Measurements from ENCODE around the gene SLCO2B1. TPM values are rescaled to one million over a fixed set of nuclear protein-coding genes. Genes with fewer than 3 reads are reported as not detected.
A peak's percentile ranks its signal among the peaks of the same experiment; 100 is the strongest.

Gene SLCO2B1
- total RNA-seq, 1 donor from 2014 or later, result 185 TPM

DNA sequence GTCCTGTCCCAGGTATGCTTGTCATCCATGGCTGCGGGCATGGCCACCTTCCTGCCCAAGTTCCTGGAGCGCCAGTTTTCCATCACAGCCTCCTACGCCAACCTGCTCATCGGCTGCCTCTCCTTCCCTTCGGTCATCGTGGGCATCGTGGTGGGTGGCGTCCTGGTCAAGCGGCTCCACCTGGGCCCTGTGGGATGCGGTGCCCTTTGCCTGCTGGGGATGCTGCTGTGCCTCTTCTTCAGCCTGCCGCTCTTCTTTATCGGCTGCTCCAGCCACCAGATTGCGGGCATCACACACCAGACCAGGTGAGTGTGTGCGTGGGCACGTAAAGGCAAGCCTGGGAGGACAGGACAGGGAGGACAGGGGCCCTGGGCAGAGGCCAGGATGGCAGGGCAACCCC is 42.4 kb downstream of the SLCO2B1 start:
- DNase-seq (ENCODE audit: low spot score), result no peak

DNA sequence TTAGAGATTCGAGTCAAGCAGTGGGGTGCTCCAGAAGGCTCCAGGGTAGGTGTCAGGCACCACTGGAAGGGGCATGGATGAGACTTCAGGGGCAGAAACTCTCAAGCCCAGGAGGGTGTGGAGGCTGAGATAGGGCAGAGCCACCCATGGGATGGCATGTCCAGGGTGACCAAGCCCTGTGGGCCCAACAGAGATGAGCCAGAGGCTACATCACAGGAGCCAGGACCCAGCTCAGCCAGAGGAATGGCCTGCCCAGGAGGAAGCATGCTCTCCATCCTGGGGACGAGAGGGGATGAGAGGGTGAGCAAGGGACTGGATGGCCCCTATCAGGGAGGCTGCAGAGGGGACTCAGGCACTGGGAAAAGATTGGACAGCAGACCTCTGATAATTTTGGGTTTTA is 42.8 kb downstream of the SLCO2B1 start:
- DNase-seq (ENCODE audit: low spot score), result no peak

DNA sequence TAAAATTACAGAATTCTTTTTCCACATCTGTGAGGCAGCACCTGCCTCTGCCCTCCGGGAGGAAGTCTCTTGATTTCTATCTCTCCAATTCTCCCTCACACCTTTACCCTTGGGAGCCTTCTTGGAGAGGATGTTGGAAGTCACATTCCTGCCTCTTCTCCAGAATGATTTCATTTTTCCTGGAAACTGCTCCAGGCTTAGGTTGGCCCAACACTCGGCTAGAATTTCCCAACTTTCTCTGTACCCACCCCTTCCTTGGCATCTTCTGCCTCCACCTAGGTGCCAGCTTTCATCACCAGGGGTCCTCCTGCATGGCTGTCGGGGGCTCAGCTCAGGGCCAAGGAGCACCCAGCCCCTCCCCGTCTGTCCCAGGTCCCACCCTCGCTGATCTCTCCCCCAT is 43.2 kb downstream of the SLCO2B1 start:
- DNase-seq (ENCODE audit: low spot score), result no peak

DNA sequence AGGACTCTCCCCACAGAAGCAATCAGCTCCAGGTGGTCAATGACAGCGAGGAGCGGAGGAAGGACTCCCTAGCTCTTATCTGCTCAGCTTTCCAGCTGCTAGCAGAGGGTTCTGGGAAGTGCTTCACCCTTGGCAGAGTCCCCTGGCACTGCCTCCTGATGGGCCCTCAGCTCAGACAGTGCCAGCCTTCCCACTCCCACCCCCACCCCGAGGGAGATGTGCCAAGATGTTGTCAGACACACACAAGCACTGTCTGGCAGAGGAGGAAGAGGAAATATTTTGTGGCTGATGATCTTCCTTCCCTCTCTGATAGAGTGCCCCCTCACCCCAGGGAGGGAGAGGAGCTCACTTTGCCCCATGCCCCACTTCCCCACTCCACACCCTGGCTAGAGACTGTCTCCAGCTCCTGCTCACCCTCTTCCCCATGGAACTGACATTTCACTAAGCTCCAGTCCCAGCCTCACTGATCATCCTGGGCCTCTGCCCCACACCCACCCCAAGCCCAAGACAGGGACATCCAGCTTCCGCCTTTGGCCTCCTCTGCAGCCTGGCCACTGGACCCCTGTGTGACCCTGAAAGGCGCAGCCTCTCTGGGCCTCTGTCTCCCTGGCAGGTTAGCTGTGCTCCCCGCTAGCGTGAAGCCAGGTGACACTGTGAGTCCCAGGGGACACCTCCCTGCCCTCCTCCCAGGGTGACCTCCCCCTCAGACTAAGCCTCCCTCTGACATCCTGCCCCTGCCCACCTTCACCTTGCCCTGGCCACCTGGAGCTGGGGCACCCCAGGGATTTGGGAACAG is 44.5 kb downstream of the SLCO2B1 start:
- no peak for DNase-seq (ENCODE audit: low spot score)

DNA sequence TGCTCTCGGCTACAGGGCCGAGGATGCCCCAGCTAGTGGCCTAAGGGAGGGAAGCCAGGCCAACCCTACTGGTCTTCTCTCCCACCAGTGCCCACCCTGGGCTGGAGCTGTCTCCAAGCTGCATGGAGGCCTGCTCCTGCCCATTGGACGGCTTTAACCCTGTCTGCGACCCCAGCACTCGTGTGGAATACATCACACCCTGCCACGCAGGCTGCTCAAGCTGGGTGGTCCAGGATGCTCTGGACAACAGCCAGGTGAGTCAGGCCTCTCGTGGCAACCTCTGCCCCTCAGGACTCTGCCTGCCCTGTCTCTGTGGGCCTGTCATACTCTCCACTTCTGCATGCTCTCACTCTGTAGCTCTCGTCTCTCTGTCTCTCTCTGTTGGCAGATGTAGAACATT is 45.5 kb downstream of the SLCO2B1 start:
- no peak for DNase-seq (ENCODE audit: low spot score)

DNA sequence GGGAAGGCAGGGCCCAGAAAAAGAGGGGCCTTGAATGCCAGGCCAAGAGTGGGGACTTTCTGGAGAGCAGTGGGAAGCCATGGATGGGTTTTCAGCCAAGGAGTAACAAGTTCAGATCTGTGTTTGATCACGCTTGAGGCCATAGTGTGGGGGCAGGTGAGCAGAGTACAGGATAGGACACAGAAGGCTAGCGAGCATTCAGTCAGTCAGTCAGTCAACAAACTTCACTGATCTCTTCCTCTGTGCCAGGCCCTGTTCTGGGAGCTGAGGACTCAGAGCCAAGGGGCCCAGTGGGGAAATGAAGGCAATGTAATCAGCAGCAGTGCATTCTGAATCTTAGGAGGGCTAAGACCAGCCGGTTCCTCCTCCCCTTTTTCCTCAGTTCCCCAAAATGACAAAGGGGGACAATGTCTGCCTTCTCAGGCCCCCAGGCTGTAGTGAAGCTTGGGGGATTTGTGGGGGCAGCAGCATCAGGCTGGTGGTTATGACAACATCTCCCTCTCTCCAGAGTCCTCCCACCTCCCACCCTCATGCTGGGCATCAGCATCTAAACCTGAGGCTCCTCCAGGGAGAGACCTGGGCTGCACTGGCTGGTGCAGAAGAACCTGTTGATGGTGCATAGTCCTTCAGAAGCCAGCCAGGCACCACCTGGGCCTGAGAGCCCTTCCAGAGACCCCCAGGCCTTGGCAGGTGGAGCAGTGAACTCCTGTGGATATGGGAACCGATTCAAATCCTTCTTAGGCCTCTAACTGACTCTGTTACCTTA is 46.8 kb downstream of the SLCO2B1 start:
- DNase-seq (ENCODE audit: low spot score), result no peak

DNA sequence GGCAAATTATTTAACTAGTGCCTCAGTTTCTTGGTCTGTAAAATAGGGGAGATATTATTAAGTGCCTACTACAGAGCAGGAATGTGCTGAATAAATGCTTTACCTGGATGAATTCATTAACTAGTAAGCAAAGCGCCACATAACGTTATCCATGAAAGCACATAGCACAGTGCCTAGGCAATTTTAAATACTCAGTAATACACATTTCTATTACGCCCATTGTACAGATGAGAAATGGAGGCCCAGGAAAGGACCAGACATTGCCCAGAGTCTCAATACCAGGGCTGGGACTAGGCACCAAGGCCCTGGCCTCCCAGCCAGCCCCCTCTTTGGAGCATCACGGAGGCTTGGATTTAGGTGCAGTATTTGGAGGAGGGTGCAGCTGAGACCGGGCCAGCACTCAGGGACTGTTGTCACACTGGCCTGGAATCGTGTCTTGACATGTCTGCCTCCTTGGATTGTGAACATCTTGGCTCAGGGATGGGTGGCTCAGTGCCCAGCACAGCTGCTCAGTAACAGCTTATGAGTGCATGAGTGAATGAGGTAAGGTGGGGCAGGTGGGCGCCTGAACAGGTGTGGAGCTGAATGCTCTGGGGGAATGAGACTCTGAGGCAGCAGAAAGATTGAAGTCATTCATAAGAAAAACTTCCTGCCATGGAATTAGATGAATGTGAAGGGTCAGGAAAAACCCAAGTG is 47.5 kb downstream of the SLCO2B1 start:
- DNase-seq (ENCODE audit: low spot score), result no peak

DNA sequence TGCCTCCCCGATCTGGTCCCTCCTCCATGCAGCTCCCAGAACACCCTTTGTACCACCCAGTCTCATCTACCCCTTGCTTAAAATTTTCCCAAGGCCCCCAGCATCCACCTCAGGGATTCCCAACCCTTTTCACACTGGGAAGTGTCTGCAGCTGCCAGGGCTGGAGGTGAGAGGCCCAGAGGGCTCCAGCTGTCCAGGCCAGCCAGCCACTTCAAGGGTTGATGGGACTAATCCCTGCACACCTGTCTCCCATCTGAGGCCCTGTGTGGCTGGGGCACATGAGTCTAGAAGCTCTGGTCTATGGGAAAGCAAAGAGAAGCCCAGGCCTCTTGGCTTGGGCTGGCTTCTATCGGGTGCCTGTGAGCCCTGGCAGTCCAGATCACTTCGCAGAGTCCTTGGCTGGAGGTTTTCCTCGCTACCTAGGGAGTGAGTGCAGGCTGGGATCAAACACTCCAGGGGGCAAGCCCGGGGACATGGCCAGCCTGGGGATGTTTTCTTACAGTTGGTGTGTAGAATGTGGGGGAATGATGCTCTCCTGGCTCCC is 48.6 kb downstream of the SLCO2B1 start:
- no peak for DNase-seq (ENCODE audit: low spot score)

DNA sequence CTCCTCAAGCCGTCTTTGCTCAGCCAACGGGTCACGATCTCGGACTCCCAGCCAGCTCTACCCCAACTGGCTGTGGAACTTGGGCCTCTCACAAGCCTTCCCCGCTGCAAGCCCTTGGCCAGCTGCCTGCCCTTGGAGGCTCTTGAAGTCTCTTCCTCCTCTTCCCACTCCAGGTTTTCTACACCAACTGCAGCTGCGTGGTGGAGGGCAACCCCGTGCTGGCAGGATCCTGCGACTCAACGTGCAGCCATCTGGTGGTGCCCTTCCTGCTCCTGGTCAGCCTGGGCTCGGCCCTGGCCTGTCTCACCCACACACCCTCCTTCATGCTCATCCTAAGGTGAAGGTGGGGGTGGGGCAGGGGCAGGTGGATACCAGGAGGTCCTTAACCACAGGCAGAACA is 49.1 kb downstream of the SLCO2B1 start:
- no peak for DNase-seq (ENCODE audit: low spot score)

DNA sequence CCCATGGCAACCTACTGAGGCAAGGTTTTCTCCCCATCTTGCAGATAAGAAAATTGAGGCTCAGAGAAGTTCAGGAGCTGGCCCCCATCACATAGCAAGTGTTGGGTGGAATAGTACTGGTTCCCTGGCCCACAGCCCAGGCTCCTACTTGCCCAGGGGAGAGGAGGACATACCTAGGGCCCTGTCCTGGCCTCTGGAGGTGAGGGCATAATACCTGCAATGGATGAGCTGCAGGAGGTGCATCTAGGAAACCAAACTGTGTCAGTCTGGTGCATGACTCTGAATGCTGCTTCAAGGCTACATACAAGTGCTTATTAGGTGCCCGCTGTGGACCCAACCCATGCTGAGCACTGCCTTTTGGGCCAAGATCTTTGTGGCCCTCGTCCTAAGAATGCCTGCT is 49.6 kb downstream of the SLCO2B1 start:
- DNase-seq (ENCODE audit: low spot score), result no peak

DNA sequence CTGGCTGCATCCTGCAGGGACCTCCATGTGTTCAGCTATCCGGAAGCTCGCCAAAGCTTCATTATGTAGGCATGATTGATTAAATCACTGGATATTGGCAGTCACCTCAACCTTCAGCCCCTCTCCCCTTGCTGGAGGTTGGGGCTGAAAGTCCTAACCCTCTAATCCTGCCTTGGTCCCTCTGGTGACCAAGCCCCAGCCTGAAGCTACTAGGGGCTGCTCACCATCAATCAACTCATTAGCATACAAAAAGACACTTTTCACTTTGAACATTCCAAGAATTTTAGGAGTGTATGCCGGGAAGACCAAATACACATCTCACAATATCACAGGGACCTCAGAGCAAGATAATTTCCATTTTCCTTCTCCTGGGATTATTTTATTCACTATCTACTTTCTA is 50.9 kb downstream of the SLCO2B1 start:
- DNase-seq (ENCODE audit: low spot score), result no peak

DNA sequence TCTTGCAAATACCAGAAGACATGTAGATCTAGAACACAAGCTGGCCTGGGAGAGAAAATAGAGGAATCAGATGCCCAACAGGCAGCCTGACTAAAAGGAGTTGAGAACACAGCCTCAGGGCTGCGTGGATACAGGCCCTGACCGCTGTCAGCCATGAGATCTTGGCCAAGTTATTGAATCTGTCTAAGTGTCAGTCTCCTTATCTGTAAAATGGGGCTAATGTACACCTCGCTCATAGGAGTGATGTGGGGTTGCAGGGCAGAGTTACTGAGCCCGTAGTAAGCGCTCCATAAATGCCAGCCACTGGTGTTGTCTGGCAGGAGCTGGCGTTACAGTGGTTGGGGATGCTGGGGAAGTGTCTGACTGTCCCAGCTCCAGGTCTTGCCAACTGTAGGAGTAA is 51.3 kb downstream of the SLCO2B1 start:
- DNase-seq (ENCODE audit: low spot score), result no peak

DNA sequence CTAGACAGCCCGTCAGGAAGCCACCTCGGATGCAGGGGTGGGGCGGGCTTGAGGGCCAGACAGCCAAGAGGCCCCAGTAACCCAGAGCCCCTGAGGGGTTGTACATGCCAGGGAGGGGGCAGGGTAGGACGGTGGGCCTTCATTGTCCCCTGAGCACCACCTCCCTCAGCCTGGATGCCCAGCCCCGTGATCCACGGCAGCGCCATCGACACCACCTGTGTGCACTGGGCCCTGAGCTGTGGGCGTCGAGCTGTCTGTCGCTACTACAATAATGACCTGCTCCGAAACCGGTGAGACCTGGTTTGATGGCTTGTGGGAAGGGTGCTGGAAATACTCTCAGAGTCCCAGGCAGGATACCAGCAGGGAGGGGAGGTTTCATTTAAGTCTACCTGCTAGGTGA is 52.2 kb downstream of the SLCO2B1 start:
- DNase-seq (ENCODE audit: low spot score), result peak; percentile 80

DNA sequence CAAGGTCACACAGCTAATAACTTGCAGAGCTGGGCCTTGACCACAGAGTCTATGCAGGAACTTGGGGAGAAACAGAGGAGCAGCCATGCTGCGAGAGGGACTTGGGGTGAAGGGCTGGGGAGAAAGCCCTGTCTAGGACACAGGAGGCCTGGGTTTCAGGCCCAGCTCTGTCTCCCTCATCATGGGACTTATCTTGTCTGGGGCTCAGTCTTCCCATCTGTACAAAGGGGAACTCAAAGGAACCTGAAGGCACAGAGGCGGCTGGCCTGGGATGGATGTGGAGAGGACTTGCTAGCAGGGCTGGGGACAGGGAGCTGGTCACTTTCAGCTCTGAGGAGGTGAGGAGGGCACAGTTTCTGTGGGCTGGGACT is 52.7 kb downstream of the SLCO2B1 start:
- DNase-seq (ENCODE audit: low spot score), result no peak

DNA sequence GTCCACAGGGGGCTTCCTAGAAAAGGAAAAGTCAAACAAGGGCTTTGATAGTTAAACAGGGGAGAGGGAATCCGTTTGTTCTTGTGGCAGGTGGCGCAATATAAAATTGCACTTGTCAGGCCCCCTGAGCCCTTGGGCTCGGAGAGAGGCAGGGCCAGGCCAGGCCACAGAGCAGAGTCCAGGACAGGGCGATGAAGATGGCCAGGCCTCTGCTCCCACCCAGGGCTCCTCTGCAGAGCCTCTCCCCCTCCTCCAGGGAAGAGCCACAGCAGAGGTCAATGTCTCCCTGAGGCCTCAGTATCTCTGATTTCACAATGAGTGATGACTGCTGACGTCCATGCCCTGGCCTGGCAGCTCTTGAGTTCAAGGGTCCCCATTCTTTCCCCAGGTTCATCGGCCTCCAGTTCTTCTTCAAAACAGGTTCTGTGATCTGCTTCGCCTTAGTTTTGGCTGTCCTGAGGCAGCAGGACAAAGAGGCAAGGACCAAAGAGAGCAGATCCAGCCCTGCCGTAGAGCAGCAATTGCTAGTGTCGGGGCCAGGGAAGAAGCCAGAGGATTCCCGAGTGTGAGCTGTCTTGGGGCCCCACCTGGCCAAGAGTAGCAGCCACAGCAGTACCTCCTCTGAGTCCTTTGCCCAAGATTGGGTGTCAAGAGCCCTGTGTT is 53.2 kb downstream of the SLCO2B1 start:
- no peak for DNase-seq (ENCODE audit: low spot score)

DNA sequence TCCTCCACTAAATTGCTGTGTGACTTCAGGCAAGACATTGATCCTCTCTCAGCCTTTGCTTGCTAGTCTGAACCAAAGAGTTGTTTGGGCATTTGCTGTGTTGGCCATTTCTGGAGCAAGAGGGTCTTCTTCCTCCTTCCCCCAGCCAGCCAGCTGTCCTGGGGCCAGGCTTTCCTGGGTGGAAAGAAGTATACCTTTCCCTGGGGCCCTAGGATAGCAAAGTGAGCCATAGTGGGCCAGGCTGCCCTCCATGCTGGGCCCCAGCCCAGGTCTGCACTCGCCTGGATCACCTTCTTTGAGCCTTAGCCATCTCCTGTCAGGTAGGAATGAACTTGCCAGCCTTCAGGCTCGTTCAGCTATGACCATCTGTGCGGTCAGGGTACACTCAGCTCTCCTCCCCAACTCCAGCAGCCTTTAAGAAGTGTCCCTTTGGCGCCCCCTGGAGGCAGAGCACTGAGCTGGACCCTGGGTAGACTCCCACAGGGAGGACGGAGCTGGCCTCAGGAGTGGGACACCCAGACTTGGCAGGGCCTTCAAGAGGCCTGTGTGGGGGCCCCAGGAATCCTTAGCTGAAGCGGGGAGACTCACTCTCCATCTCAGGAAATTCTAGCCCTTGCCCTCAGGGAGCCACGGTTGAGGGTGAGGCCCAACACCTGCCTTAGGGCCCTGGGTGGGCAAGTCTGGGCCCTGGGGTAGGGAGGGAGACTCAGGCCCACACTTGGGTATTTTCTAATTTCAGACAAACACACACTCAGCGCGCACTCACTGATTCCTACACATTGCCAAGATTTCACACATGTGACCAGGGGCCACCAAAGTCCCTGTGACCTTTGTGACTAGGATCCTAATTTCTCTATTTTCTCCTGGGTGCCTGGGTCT is 54.0 kb downstream of the SLCO2B1 start:
- DNase-seq (ENCODE audit: low spot score), result no peak

DNA sequence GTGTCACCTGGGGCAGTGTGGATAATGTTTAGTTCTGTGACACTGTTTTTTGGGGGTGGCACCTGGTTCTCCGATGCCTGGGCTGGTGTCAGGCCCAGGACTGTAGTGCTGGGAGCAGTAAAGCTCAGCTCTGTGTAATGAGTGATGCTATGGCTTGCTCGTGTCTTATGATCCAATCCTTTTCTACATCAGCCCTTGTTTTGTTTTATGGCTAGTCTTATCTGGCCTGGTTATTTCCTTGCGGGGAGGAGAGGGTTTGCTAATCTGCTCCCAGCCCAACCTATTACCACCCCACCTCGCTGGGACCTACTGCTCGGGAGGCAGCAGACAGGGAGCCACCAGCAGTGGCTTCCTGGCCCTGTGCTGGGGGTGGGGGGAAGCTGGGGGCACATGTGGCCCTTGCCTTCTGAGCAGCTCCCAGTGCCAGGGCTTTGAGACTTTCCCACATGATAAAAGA is 54.7 kb downstream of the SLCO2B1 start:
- no peak for DNase-seq (ENCODE audit: low spot score)

DNA sequence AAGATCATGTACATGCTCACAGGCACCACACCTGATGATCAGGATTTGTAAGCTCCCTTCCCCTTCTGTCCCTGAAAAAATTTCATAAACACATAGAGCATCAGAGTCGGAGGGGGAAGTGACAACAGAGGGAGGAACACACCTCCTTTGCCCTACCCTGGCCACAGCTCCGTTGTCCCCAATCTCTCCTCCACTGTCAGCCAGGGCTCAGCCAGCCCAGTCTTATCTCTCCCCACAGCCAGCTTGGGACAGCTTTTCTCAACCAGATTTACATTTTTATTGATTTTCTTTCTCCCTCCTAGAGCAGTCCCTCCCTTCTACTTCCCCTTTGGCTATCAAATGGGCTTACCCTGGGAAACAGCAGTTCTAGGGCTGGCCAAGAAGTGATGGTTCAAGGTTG is 57.5 kb downstream of the SLCO2B1 start:
- DNase-seq (ENCODE audit: low spot score), result no peak

DNA sequence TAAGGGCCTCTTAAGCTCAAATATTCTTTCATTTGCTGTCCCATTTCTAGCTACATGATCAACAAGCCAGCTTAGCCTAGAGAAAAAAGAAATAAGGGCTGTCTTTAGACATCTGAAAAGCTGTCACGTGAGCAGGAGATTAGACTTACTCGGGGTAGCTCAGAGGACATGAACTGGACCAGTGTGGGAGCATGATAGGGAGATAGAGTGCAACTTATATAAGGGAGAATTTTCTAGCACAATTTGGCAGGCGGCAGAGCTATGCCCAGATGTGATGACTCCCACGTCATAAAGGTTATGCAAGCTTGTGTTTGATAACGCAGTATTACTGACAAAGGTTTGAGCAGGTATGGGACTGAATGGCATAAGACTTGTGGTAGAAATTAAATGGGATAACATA is 61.5 kb downstream of the SLCO2B1 start:
- no peak for DNase-seq (ENCODE audit: low spot score)

DNA sequence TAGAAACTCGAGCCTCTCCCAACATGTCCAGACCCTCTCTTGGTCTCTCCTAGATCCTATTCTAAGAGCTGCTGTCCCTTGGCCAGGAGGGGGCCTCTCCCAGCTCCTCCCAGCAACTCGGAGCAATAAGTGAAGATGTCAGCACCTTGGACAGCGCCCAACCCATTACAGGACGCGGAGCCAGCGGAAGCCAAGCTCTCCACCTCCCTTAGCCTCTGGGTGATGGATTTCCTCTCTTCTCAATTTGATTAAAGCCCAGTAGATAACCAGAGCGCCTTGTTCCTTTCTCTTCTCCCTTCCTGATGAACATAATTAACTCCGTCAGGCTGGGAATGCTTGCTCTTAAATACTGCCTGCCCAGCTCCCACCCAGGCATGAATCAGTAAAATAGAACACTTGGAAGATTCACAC is 63.5 kb downstream of the SLCO2B1 start:
- no peak for DNase-seq (ENCODE audit: low spot score)

All from mesenteric fat pad (tissue), 1 donor.